ENCODE data around the gene FRMPD3.

The FRMPD3 gene

GRCh38 chrX:107482046-107482445 is 32.6 kb downstream of the FRMPD3 start:
- peak; percentile 52 for DNase-seq

- peak; percentile 41 for DNase-seq
Observed at GRCh38 chrX:107484002-107484726, 34.7 kb downstream of the FRMPD3 start.

- DNase-seq = no peak
Observed at GRCh38 chrX:107485013-107485412, 35.6 kb downstream of the FRMPD3 start.

DNA sequence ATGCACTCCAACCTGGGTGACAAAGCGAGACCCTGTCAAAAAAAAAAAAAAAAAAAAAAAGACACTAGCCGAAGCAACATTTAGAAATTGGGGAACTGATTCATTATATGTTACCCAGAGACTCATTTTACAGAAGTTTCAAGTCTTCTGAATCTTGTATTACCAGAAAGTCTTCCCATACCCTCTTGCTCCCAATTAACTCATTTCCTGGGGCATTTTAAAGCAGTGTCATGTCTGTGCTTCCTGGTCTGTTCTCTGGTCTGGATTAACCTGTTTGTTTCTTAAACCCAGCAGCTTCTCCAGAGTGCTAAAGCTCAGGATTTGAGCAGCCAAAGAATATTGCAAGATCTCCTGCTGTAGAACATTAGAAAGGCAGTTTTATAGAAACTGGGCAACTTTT is 43.7 kb downstream of the FRMPD3 start:
- DNase-seq = no peak

DNA sequence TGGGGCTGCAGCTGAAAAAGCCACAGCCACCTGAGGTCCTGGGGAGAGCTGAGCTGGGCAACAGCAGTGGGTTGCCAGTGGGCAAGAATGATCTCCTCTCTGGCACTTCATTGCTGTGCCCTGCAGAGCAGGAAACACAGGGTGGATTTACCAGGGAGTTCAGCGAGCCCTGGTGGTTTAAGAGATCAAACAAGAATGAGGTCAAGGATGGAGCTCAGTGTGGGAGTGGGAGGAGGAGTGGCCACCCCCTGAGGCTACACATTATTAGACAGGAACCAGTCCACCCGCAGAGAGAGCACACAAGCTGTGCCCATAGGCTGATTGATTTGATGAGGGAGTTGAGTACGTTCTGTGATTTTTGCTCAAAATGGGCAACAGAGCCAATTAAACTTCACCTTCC is 47.3 kb downstream of the FRMPD3 start:
- DNase-seq = no peak
